ENCODE measurements around the gene NIPBL. TPM values are rescaled to one million over a fixed set of nuclear protein-coding genes. Genes with fewer than 3 reads are reported as not detected.
"Not testable (repeated sequence)": the region's sequence is repeated elsewhere in the genome, so short reads cannot be mapped to it uniquely, and the experiment has no call there.

Gene NIPBL
- total RNA-seq, 1 donor from 2014 or later = 56.5 TPM

- not testable (repeated sequence) for DNase-seq (ENCODE audit: low read depth)
Measured at GRCh38 chr5:37086026-37086425, 209.5 kb downstream of the NIPBL start.

- peak; percentile 45 for DNase-seq (ENCODE audit: low read depth)
Measured at GRCh38 chr5:37086466-37087173, 210.1 kb downstream of the NIPBL start.

- no peak for DNase-seq (ENCODE audit: low read depth)
Measured at GRCh38 chr5:37088009-37088408, 211.4 kb downstream of the NIPBL start.

GRCh38 chr5:37090123-37090726 is 213.7 kb downstream of the NIPBL start:
- DNase-seq (ENCODE audit: low read depth) = no peak

- no peak for DNase-seq (ENCODE audit: low read depth)
Measured at GRCh38 chr5:37090781-37091180, 214.2 kb downstream of the NIPBL start.

- not testable (repeated sequence) for DNase-seq (ENCODE audit: low read depth)
Measured at GRCh38 chr5:37093795-37094194, 217.2 kb downstream of the NIPBL start.

- DNase-seq (ENCODE audit: low read depth) = not testable (repeated sequence)
Measured at GRCh38 chr5:37099267-37099666, 222.7 kb downstream of the NIPBL start.

GRCh38 chr5:37103302-37103701 is 226.7 kb downstream of the NIPBL start:
- no peak for DNase-seq (ENCODE audit: low read depth)

- peak; percentile 40 for DNase-seq (ENCODE audit: low read depth)
Measured at GRCh38 chr5:37109338-37109737, 232.8 kb downstream of the NIPBL start.

GRCh38 chr5:37110135-37110534 is 233.6 kb downstream of the NIPBL start:
- no peak for DNase-seq (ENCODE audit: low read depth)

- DNase-seq (ENCODE audit: low read depth) = peak; percentile 14
Measured at GRCh38 chr5:37111426-37112382, 235.1 kb downstream of the NIPBL start.

- no peak for DNase-seq (ENCODE audit: low read depth)
Measured at GRCh38 chr5:37112383-37112991, 235.9 kb downstream of the NIPBL start.

Measured in renal cortical epithelial cell (primary cell).